Measurements from ENCODE around the gene INTS15. TPM values are rescaled to one million over a fixed set of nuclear protein-coding genes. Genes with fewer than 3 reads are reported as not detected.
A peak's percentile ranks its signal among the peaks of the same experiment; 100 is the strongest.
"Not testable (repeated sequence)": the region's sequence is repeated elsewhere in the genome, so short reads cannot be mapped to it uniquely, and the experiment has no call there.

INTS15 gene
- total RNA-seq, 1 experiment from 2014 or later = 29.6 TPM

GRCh38 chr7:6576867-6577368, 12.9 kb upstream of the INTS15 start:
- Mint-ChIP-seq H3K36me3 (ENCODE audit: insufficient read depth, unreplicated experiment) (peaks cover 36% of the 10 kb centered on the region), H3K4me1 (ENCODE audit: low read depth, unreplicated experiment) (peaks cover 16% of the 10 kb centered on the region), H3K27ac (ENCODE audit: unreplicated experiment) (peak overlapping the region; percentile 96), H3K4me3 (ENCODE audit: unreplicated experiment) (peak overlapping the region; percentile 92)
- H3K27me3 Mint-ChIP-seq (ENCODE audit: insufficient read depth, unreplicated experiment); H3K9me3 Mint-ChIP-seq (ENCODE audit: unreplicated experiment); H3K36me3 ChIP-seq (ENCODE audit: control insufficient read depth, insufficient read depth, low read length); H3K9me3 ChIP-seq; H3K27me3 ChIP-seq (replicated peaks; ENCODE audit: control insufficient read depth, insufficient read depth, low read length); CTCF ChIA-PET; BruUV-seq (replicated peaks); DNase-seq: not testable (repeated sequence)
- H3K4me3 ChIP-seq (ENCODE audit: low read depth, low read length) = peak overlapping the region; percentile 58
- POLR2A ChIA-PET = interaction anchor here (0.7 kb wide), 1 partner anchor 1685 kb away, joined by 3 read pairs; no protein-coding TSS in a partner anchor
- peaks cover 12% of the 10 kb centered on the region for H3K4me1 ChIP-seq
- intact Hi-C loops (cut with micrococcal nuclease; ENCODE audit: unreplicated experiment) = loop anchor here (5.0 kb wide), 1 partner anchor 60 kb away; no protein-coding TSS in a partner anchor

- no TSS peak for BruUV-seq (replicated peaks)
- intact Hi-C loops (cut with micrococcal nuclease; ENCODE audit: unreplicated experiment) = loop anchor here (5.0 kb wide), 1 partner anchor 60 kb away; no protein-coding TSS in a partner anchor
- no peak for TF ChIP-seq CTCF (IDR thresholded peaks at IDR 0.05; ENCODE audit: insufficient read depth in 1 of 2, low read depth in 1 of 2, low read length in 1 of 2, severe bottlenecking in 1 of 2, unreplicated experiment in 1 of 2)
- H3K4me1 ChIP-seq = peaks cover 12% of the 10 kb centered on the region
- Mint-ChIP-seq H3K27ac (ENCODE audit: unreplicated experiment) (peak within 1 kb of the TSS; percentile 96), H3K4me3 (ENCODE audit: unreplicated experiment) (peak within 1 kb of the TSS; percentile 92), H3K4me1 (ENCODE audit: low read depth, unreplicated experiment) (peaks cover 14% of the 10 kb centered on the region), H3K27me3 (ENCODE audit: insufficient read depth, unreplicated experiment) (no peaks in the 10 kb centered on the region), H3K36me3 (ENCODE audit: insufficient read depth, unreplicated experiment) (peaks cover 42% of the 10 kb centered on the region), H3K9me3 (ENCODE audit: unreplicated experiment) (no peaks in the 10 kb centered on the region)
- no peaks in the 10 kb centered on the region for H3K27me3 ChIP-seq (replicated peaks; ENCODE audit: control insufficient read depth, insufficient read depth, low read length)
- no peaks in the 10 kb centered on the region; the same call in 1 of the 2 replicates for H3K36me3 ChIP-seq (ENCODE audit: control insufficient read depth, insufficient read depth, low read length)
- peak within 1 kb of the TSS; percentile 58 for H3K4me3 ChIP-seq (ENCODE audit: low read depth, low read length)
- no peaks in the 10 kb centered on the region for H3K9me3 ChIP-seq
- DNase-seq = peak; percentile 89 to 91
- ChIA-PET CTCF (interaction anchor here (0.8 kb wide), 1 partner anchor 12 kb away, joined by 3 read pairs; the partner anchor contains the start of gene INTS15), POLR2A (interaction anchor here (0.7 to 0.9 kb wide), 2 partner anchors 12 to 1685 kb away, joined by 3 read pairs; partner anchors contain the start of gene INTS15)
Measured at GRCh38 chr7:6577369-6578113, 12.3 kb upstream of the INTS15 start, which contains the start of gene ZDHHC4. Gene ZDHHC4, plus strand, starts transcription at chr7:6577454. Its CDS starts 3,108 bp downstream, at chr7:6580562.

- H3K9me3 ChIP-seq = no peaks in the 10 kb centered on the region
- Mint-ChIP-seq H3K36me3 (ENCODE audit: insufficient read depth, unreplicated experiment) (peaks cover 42% of the 10 kb centered on the region), H3K4me3 (ENCODE audit: unreplicated experiment) (peak overlapping the region; percentile 92), H3K27ac (ENCODE audit: unreplicated experiment) (peak overlapping the region; percentile 96), H3K4me1 (ENCODE audit: low read depth, unreplicated experiment) (peaks cover 10% of the 10 kb centered on the region), H3K9me3 (ENCODE audit: unreplicated experiment) (no peaks in the 10 kb centered on the region), H3K27me3 (ENCODE audit: insufficient read depth, unreplicated experiment) (no peaks in the 10 kb centered on the region)
- ChIA-PET CTCF (interaction anchor here (0.6 to 1.0 kb wide), 3 partner anchors 11 to 98 kb away, joined by 3 to 6 read pairs (median 3); partner anchors contain the start of gene INTS15), POLR2A (interaction anchor here (0.9 to 1.0 kb wide), 2 partner anchors 12 to 19 kb away, joined by 3 read pairs; partner anchors contain the start of gene INTS15)
- H3K4me1 ChIP-seq = peaks cover 12% of the 10 kb centered on the region
- TF ChIP-seq CTCF (IDR thresholded peaks at IDR 0.05; ENCODE audit: insufficient read depth in 1 of 2, low read depth in 1 of 2, low read length in 1 of 2, severe bottlenecking in 1 of 2, unreplicated experiment in 1 of 2) = no peak
- DNase-seq = peak; percentile 69 to 73
- no peaks in the 10 kb centered on the region for H3K27me3 ChIP-seq (replicated peaks; ENCODE audit: control insufficient read depth, insufficient read depth, low read length)
- TSS peak; percentile 42 for BruUV-seq (replicated peaks)
- no peaks in the 10 kb centered on the region; the same call in 1 of the 2 replicates for H3K36me3 ChIP-seq (ENCODE audit: control insufficient read depth, insufficient read depth, low read length)
- intact Hi-C loops (cut with micrococcal nuclease; ENCODE audit: unreplicated experiment) = loop anchor here (5.0 kb wide), 1 partner anchor 61 kb away; no protein-coding TSS in a partner anchor
- H3K4me3 ChIP-seq (ENCODE audit: low read depth, low read length) = peak overlapping the region; percentile 56
Measured at GRCh38 chr7:6578114-6579084, 11.4 kb upstream of the INTS15 start.

Measured in Caco-2 (cell line).